ENCODE results near the gene C17orf78. TPM values are rescaled to one million over a fixed set of nuclear protein-coding genes. Genes with fewer than 3 reads are reported as not detected.

C17orf78 gene
- total and polyA plus RNA-seq, 2 of the 13 experiments (the other 11 are each of a cell fraction or from before 2014, with no cell fraction given), result not detected

- no peak for TF ChIP-seq MED8 (CRISPR knock-in tag; IDR thresholded peaks at IDR 0.05; ENCODE audit: insufficient replicate concordance)
- TF ChIP-seq NONO (IDR thresholded peaks at IDR 0.05), result no peak
- no peak for TF ChIP-seq NONO (CRISPR knock-in tag; conservative IDR thresholded peaks at IDR 0.05)
- TF ChIP-seq RELA (CRISPR knock-in tag; IDR thresholded peaks at IDR 0.05), result no peak
- TF ChIP-seq, protein P1, sequence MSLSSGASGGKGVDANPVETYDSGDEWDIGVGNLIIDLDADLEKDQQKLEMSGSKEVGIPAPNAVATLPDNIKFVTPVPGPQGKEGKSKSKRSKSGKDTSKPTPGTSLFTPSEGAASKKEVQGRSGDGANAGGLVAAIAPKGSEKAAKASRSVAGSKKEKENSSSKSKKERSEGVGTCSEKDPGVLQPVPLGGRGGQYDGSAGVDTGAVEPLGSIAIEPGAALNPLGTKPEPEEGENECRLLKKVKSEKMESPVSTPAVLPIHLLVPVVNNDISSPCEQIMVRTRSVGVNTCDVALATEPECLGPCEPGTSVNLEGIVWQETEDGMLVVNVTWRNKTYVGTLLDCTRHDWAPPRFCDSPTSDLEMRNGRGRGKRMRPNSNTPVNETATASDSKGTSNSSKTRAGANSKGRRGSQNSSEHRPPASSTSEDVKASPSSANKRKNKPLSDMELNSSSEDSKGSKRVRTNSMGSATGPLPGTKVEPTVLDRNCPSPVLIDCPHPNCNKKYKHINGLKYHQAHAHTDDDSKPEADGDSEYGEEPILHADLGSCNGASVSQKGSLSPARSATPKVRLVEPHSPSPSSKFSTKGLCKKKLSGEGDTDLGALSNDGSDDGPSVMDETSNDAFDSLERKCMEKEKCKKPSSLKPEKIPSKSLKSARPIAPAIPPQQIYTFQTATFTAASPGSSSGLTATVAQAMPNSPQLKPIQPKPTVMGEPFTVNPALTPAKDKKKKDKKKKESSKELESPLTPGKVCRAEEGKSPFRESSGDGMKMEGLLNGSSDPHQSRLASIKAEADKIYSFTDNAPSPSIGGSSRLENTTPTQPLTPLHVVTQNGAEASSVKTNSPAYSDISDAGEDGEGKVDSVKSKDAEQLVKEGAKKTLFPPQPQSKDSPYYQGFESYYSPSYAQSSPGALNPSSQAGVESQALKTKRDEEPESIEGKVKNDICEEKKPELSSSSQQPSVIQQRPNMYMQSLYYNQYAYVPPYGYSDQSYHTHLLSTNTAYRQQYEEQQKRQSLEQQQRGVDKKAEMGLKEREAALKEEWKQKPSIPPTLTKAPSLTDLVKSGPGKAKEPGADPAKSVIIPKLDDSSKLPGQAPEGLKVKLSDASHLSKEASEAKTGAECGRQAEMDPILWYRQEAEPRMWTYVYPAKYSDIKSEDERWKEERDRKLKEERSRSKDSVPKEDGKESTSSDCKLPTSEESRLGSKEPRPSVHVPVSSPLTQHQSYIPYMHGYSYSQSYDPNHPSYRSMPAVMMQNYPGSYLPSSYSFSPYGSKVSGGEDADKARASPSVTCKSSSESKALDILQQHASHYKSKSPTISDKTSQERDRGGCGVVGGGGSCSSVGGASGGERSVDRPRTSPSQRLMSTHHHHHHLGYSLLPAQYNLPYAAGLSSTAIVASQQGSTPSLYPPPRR (CRISPR knock-in tag; IDR thresholded peaks at IDR 0.05; ENCODE audit: borderline replicate concordance), result no peak
- no peak for TF ChIP-seq KDM4B (CRISPR knock-in tag; IDR thresholded peaks at IDR 0.05)
- TF ChIP-seq RNF2 (conservative IDR thresholded peaks at IDR 0.05; ENCODE audit: low read depth), result no peak
- no peak for TF ChIP-seq ZSCAN21 (CRISPR knock-in tag; IDR thresholded peaks at IDR 0.05; ENCODE audit: borderline replicate concordance)
- no peak for TF ChIP-seq ZNF232 (CRISPR knock-in tag; IDR thresholded peaks at IDR 0.05; ENCODE audit: borderline replicate concordance)
- no peak for TF ChIP-seq RBM39 (IDR thresholded peaks at IDR 0.05; ENCODE audit: low read depth, low read length, poor library complexity, severe bottlenecking)
- TF ChIP-seq NCOR1 (IDR thresholded peaks at IDR 0.05; ENCODE audit: borderline replicate concordance, low read length), result no peak
Measured at GRCh38 chr17:37382056-37382455, 6.3 kb downstream of the C17orf78 start (continued).
